HepG2 (cell line): Measurements from ENCODE around the gene MDFI. TPM values are rescaled to one million over a fixed set of nuclear protein-coding genes. Genes with fewer than 3 reads are reported as not detected.
A peak's percentile ranks its signal among the peaks of the same experiment; 100 is the strongest.

Experiments used
- GTF3A ChIP-seq: sonication (generic); formaldehyde crosslinking; conservative IDR thresholded peaks from 2 replicates; pipeline ENCODE4 v1.4.0; 2020; ENCODE audit warnings: mild to moderate bottlenecking, missing genetic modification reagents
- HIC2 ChIP-seq: sonication (generic); formaldehyde crosslinking; IDR thresholded peaks from 2 replicates; pipeline ENCODE4 v1.9.0; 2022; ENCODE audit warnings: low read depth, missing genetic modification reagents
- JUNB ChIP-seq: sonication (generic); formaldehyde crosslinking; IDR thresholded peaks from 2 replicates; pipeline ENCODE4 v1.8.0; 2022; ENCODE audit warnings: missing genetic modification reagents, mild to moderate bottlenecking, borderline replicate concordance
- KDM1A ChIP-seq: IDR thresholded peaks from 2 replicates; pipeline ENCODE4 v1.6.1; 2016; ENCODE audit warnings: missing compliant biosample characterization
- MAFK ChIP-seq, 2 experiments: IDR thresholded peaks in 1 of 2; conservative IDR thresholded peaks in 1 of 2; 2 replicates each; pipeline ENCODE4 v1.6.1; 2011; ENCODE audit warnings: improper control_type of control experiment in 2 of 2, low read length in 2 of 2
- MAZ ChIP-seq, 2 experiments: sonication (generic) in 1 of 2; formaldehyde crosslinking in 1 of 2; IDR thresholded peaks; 2 replicates each; pipeline versions ENCODE4 v1.5.0 to v1.6.1; 2012 to 2020; ENCODE audit warnings: low read depth in 2 of 2, mild to moderate bottlenecking in 2 of 2, borderline replicate concordance in 1 of 2, improper control_type of control experiment in 1 of 2, low read length in 1 of 2, missing genetic modification reagents in 1 of 2, moderate library complexity in 1 of 2
- MTF1 ChIP-seq: sonication (generic); formaldehyde crosslinking; IDR thresholded peaks from 2 replicates; pipeline ENCODE4 v1.5.0; 2020; ENCODE audit warnings: missing genetic modification reagents
- MYC ChIP-seq: sonication (generic); formaldehyde crosslinking; IDR thresholded peaks from 2 replicates; pipeline ENCODE4 v1.9.0; 2021; ENCODE audit warnings: missing genetic modification reagents, borderline replicate concordance
- PAX8 ChIP-seq: sonication (generic); formaldehyde crosslinking; IDR thresholded peaks from 2 replicates; pipeline ENCODE4 v1.8.0; 2022; ENCODE audit warnings: mild to moderate bottlenecking, missing genetic modification reagents, borderline replicate concordance
- POLR2AphosphoS5 ChIP-seq: IDR thresholded peaks from 2 replicates; pipeline ENCODE4 v1.6.1; 2012; ENCODE audit warnings: low read depth, low read length
- PRPF4 ChIP-seq: fragments of 200-400 bp; formaldehyde crosslinking; IDR thresholded peaks from 2 replicates; pipeline ENCODE4 v1.6.1; 2016; ENCODE audit warnings: low read length, low read depth; ENCODE audit not compliant: poor library complexity, severe bottlenecking
- RBM22 ChIP-seq: fragments of 200-400 bp; formaldehyde crosslinking; optimal IDR thresholded peaks from 2 replicates; pipeline ENCODE3; 2017; ENCODE audit warnings: mild to moderate bottlenecking, low read length, moderate library complexity
- RBM39 ChIP-seq: fragments of 200-400 bp; formaldehyde crosslinking; IDR thresholded peaks from one replicate; pipeline ENCODE4 v1.6.1; 2018; ENCODE audit warnings: antibody characterized with exemption, mild to moderate bottlenecking, low read depth, low read length; ENCODE audit not compliant: poor library complexity, severe bottlenecking
- SMAD9 ChIP-seq: sonication (generic); formaldehyde crosslinking; IDR thresholded peaks from 2 replicates; pipeline ENCODE4 v1.5.1; 2020; ENCODE audit warnings: mild to moderate bottlenecking, missing genetic modification reagents
- STAG1 ChIP-seq: sonication (generic); formaldehyde crosslinking; IDR thresholded peaks from 2 replicates; pipeline ENCODE4 v1.4.0; 2020; ENCODE audit warnings: missing genetic modification reagents
- ZFP90 ChIP-seq: sonication (generic); formaldehyde crosslinking; IDR thresholded peaks from 2 replicates; pipeline ENCODE4 v1.8.0; 2022; ENCODE audit warnings: missing genetic modification reagents, mild to moderate bottlenecking, inconsistent platforms, borderline replicate concordance
- ZNF121 ChIP-seq: sonication (generic); formaldehyde crosslinking; IDR thresholded peaks from 2 replicates; pipeline ENCODE4 v1.5.0; 2020; ENCODE audit warnings: mild to moderate bottlenecking, missing genetic modification reagents
- ZNF282 ChIP-seq: fragments of 450-650 bp; IDR thresholded peaks from 2 replicates; pipeline ENCODE4 v1.6.1; 2018; ENCODE audit not compliant: partially characterized antibody
- ZNF672 ChIP-seq: sonication (generic); formaldehyde crosslinking; IDR thresholded peaks from 2 replicates; pipeline ENCODE4 v1.8.1; 2022; ENCODE audit warnings: missing genetic modification reagents
- polyA plus RNA-seq, 8 experiments: library from polyadenylated mRNA; depleted of rRNA in 3 of 8; stranded (reverse) in 7 of 8; unstranded in 1 of 8; fragments of >200 nt; fragmentation: Illumina TruSeq in 4 of 8; extraction: Trizol in 4 of 8; gene quantifications; 2 replicates each; pipeline versions ENCODE4 v1.2.1 to v1.2.3, GENCODE V29; 2011 to 2016; ENCODE audit warnings: low read depth in 4 of 8, missing spikeins in 1 of 8, mixed read lengths in 1 of 8; ENCODE audit not compliant: insufficient read depth in 1 of 8
- total RNA-seq, 5 experiments: library from RNA; depleted of rRNA; stranded (reverse); fragments of >200 nt; fragmentation: Illumina TruSeq; extraction: Trizol; gene quantifications; 2 replicates each; pipeline ENCODE4 v1.2.3, GENCODE V29; 2016; ENCODE audit warnings: low read depth in 1 of 5
- TF ChIP-seq, protein P1 (sequence below): sonication (generic); formaldehyde crosslinking; IDR thresholded peaks from 2 replicates; pipeline ENCODE4 v1.5.0; 2020; ENCODE audit warnings: mild to moderate bottlenecking, missing genetic modification reagents, moderate library complexity
- TF ChIP-seq, protein P2 (sequence below): sonication (generic); formaldehyde crosslinking; IDR thresholded peaks from 2 replicates; pipeline ENCODE4 v1.5.1; 2020; ENCODE audit warnings: mild to moderate bottlenecking, missing genetic modification reagents, moderate library complexity
- TF ChIP-seq, protein P3 (sequence below): sonication (generic); formaldehyde crosslinking; IDR thresholded peaks from 2 replicates; pipeline ENCODE4 v1.4.0; 2020; ENCODE audit warnings: mild to moderate bottlenecking, missing genetic modification reagents

The MDFI gene
- total and polyA plus RNA-seq, 2 of the 13 experiments (the other 11 are each of a cell fraction or from before 2014, with no cell fraction given), result 0.28 TPM; not detected in 1

DNA sequence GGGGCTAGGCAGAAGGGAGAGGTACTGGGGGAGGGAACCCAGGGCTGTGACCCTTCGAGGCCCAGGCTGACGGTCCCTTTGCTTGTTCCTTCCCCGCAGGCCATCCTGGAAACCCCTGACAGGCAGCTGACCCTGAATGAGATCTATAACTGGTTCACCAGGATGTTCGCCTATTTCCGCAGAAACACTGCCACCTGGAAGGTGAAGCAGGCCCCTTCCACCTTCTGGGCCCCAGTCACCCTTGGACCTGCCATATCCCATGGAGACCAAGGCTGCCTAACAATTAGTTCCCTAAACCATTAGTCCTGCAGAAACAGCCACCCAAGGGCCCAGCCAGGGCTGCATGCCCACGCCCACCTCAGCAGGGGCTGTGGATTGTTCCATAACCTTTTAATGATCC is 47.1 kb upstream of the MDFI start (continued):
- TF ChIP-seq, protein P1, sequence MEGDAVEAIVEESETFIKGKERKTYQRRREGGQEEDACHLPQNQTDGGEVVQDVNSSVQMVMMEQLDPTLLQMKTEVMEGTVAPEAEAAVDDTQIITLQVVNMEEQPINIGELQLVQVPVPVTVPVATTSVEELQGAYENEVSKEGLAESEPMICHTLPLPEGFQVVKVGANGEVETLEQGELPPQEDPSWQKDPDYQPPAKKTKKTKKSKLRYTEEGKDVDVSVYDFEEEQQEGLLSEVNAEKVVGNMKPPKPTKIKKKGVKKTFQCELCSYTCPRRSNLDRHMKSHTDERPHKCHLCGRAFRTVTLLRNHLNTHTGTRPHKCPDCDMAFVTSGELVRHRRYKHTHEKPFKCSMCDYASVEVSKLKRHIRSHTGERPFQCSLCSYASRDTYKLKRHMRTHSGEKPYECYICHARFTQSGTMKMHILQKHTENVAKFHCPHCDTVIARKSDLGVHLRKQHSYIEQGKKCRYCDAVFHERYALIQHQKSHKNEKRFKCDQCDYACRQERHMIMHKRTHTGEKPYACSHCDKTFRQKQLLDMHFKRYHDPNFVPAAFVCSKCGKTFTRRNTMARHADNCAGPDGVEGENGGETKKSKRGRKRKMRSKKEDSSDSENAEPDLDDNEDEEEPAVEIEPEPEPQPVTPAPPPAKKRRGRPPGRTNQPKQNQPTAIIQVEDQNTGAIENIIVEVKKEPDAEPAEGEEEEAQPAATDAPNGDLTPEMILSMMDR, result peak; percentile 54
- TF ChIP-seq RBM22 (peak; percentile 40), PRPF4 (no peak), ZFP90 (CRISPR knock-in tag) (no peak), JUNB (CRISPR knock-in tag) (no peak), PAX8 (CRISPR knock-in tag) (no peak), ZNF672 (CRISPR knock-in tag) (no peak), MTF1 (CRISPR knock-in tag) (no peak), SMAD9 (no peak), STAG1 (CRISPR knock-in tag) (peak; percentile 63), POLR2AphosphoS5 (no peak), MYC (no peak), RBM39 (peak; percentile 40), ZNF282 (no peak), MAZ (IDR thresholded peaks at IDR 0.05; ENCODE audit: borderline replicate concordance, low read depth, low read length) (no peak), MAZ (CRISPR knock-in tag; IDR thresholded peaks at IDR 0.05; ENCODE audit: low read depth) (peak; percentile 14; the same call in 1 of the 2 replicates), MAFK (conservative IDR thresholded peaks at IDR 0.05 in 1 of 2, IDR thresholded peaks at IDR 0.05 in 1 of 2; ENCODE audit: low read length in 2 of 2) (no peak), ZNF121 (CRISPR knock-in tag) (0 out of 2 replicates have a peak, but pooled peaks have one; percentile 24), KDM1A (CRISPR knock-in tag) (no peak), HIC2 (CRISPR knock-in tag) (no peak), GTF3A (no peak)
- TF ChIP-seq, protein P2, sequence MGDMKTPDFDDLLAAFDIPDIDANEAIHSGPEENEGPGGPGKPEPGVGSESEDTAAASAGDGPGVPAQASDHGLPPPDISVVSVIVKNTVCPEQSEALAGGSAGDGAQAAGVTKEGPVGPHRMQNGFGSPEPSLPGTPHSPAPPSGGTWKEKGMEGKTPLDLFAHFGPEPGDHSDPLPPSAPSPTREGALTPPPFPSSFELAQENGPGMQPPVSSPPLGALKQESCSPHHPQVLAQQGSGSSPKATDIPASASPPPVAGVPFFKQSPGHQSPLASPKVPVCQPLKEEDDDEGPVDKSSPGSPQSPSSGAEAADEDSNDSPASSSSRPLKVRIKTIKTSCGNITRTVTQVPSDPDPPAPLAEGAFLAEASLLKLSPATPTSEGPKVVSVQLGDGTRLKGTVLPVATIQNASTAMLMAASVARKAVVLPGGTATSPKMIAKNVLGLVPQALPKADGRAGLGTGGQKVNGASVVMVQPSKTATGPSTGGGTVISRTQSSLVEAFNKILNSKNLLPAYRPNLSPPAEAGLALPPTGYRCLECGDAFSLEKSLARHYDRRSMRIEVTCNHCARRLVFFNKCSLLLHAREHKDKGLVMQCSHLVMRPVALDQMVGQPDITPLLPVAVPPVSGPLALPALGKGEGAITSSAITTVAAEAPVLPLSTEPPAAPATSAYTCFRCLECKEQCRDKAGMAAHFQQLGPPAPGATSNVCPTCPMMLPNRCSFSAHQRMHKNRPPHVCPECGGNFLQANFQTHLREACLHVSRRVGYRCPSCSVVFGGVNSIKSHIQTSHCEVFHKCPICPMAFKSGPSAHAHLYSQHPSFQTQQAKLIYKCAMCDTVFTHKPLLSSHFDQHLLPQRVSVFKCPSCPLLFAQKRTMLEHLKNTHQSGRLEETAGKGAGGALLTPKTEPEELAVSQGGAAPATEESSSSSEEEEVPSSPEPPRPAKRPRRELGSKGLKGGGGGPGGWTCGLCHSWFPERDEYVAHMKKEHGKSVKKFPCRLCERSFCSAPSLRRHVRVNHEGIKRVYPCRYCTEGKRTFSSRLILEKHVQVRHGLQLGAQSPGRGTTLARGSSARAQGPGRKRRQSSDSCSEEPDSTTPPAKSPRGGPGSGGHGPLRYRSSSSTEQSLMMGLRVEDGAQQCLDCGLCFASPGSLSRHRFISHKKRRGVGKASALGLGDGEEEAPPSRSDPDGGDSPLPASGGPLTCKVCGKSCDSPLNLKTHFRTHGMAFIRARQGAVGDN (CRISPR knock-in tag), result peak; percentile 17; the same call in 1 of the 2 replicates
- TF ChIP-seq, protein P3, sequence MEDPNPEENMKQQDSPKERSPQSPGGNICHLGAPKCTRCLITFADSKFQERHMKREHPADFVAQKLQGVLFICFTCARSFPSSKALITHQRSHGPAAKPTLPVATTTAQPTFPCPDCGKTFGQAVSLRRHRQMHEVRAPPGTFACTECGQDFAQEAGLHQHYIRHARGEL (CRISPR knock-in tag), result no peak
- TF ChIP-seq, all 625 proteins: peak for 13
